ENCODE data around the gene ZNF780A.

Gene ZNF780A

DNA sequence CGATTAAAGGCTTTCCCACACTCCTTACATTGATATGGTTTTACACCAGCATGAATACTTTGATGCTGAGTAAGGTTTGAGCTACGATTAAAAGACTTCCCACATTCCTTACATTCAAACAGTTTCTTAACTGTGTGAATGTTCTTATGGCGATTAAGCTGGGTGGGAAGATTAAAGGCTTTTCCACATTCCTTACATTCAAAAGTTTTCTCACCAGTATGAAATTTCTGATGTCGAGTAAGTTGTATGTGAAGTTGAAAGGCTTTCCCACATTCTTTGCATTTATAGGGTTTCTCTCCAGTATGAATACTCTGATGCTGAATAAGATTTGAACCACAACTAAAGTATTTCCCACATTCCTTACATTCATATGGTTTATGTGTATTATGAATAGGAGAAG lies 54.7 kb downstream of the ZNF780A start:
- H3K9ac ChIP-seq (ENCODE audit: low read depth, low read length), result no peak overlapping the region
- no peaks in the 10 kb centered on the region for H3K4me1 ChIP-seq (ENCODE audit: insufficient read depth, low read length)
- peaks cover 14% of the 10 kb centered on the region for H3K36me3 ChIP-seq (ENCODE audit: insufficient read depth, low read length)
- ATAC-seq (ENCODE audit: insufficient read depth, low read depth) (no peak), DNase-seq (no peak)
- TF ChIP-seq, protein P1, sequence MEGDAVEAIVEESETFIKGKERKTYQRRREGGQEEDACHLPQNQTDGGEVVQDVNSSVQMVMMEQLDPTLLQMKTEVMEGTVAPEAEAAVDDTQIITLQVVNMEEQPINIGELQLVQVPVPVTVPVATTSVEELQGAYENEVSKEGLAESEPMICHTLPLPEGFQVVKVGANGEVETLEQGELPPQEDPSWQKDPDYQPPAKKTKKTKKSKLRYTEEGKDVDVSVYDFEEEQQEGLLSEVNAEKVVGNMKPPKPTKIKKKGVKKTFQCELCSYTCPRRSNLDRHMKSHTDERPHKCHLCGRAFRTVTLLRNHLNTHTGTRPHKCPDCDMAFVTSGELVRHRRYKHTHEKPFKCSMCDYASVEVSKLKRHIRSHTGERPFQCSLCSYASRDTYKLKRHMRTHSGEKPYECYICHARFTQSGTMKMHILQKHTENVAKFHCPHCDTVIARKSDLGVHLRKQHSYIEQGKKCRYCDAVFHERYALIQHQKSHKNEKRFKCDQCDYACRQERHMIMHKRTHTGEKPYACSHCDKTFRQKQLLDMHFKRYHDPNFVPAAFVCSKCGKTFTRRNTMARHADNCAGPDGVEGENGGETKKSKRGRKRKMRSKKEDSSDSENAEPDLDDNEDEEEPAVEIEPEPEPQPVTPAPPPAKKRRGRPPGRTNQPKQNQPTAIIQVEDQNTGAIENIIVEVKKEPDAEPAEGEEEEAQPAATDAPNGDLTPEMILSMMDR (IDR thresholded peaks at IDR 0.05; ENCODE audit: borderline replicate concordance, extremely low read depth, low read length, poor library complexity, severe bottlenecking), result no peak
- no peak for TF ChIP-seq EZH2 (IDR thresholded peaks at IDR 0.05; ENCODE audit: borderline replicate concordance, low read depth, low read length, severe bottlenecking)
- H3K27me3 ChIP-seq (ENCODE audit: insufficient read depth, low read length, poor library complexity), result no peaks in the 10 kb centered on the region
- no peak overlapping the region for H3K4me3 ChIP-seq (ENCODE audit: low read depth in 1 of 2, low read length in 2 of 2)
- peaks cover 44% of the 10 kb centered on the region for H3K9me3 ChIP-seq (ENCODE audit: insufficient read depth, low read length, severe bottlenecking)
- no peaks in the 10 kb centered on the region for H3K79me2 ChIP-seq (ENCODE audit: insufficient read depth, low read length)
- H3K27ac ChIP-seq (ENCODE audit: low read length), result no peak overlapping the region
- no peak overlapping the region for H2AFZ ChIP-seq (ENCODE audit: low read depth, low read length)
- H4K20me1 ChIP-seq (ENCODE audit: insufficient read depth, low read length), result no peaks in the 10 kb centered on the region
- H3K4me2 ChIP-seq (ENCODE audit: insufficient read depth, low read length), result no peak overlapping the region

DNA sequence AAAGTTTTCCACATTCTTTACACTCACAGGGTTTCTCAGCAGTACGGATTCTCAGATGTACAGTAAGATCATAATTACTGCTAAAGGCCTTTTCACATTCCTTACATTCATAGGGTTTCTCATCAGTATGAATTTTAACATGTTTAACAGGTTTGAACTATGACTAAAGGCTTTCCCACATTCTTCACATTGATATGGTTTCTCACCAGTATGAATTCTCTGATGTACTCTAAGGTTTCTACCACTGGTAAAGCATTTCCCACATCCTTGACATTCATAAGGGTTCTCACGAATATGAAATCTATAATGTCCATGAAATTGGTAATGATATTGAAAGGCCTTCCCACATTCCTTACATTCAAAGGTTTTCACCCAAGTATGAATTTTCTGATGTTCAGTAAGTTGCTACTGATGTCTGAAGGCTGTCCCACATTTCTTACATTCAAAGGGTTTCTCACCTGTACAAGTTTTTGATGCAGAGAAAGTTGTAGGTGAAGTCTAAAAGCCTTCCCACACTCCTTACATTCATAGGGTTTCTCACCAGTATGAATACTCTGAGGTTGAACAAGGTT lies 56.7 kb downstream of the ZNF780A start:
- H3K4me3 ChIP-seq (ENCODE audit: low read depth in 1 of 2, low read length in 2 of 2), result no peak overlapping the region
- ATAC-seq (ENCODE audit: insufficient read depth, low read depth) (no peak), DNase-seq (no peak)
- H3K79me2 ChIP-seq (ENCODE audit: insufficient read depth, low read length), result no peaks in the 10 kb centered on the region
- H3K27me3 ChIP-seq (ENCODE audit: insufficient read depth, low read length, poor library complexity), result no peaks in the 10 kb centered on the region
- no peak for TF ChIP-seq EZH2 (IDR thresholded peaks at IDR 0.05; ENCODE audit: borderline replicate concordance, low read depth, low read length, severe bottlenecking)
- TF ChIP-seq, protein P1 (IDR thresholded peaks at IDR 0.05; ENCODE audit: borderline replicate concordance, extremely low read depth, low read length, poor library complexity, severe bottlenecking), result no peak
- H3K4me2 ChIP-seq (ENCODE audit: insufficient read depth, low read length), result no peak overlapping the region
- no peaks in the 10 kb centered on the region for H4K20me1 ChIP-seq (ENCODE audit: insufficient read depth, low read length)
- no peak overlapping the region for H3K27ac ChIP-seq (ENCODE audit: low read length)
- peaks cover 56% of the 10 kb centered on the region for H3K9me3 ChIP-seq (ENCODE audit: insufficient read depth, low read length, severe bottlenecking)
- H3K9ac ChIP-seq (ENCODE audit: low read depth, low read length), result no peak overlapping the region
- H3K36me3 ChIP-seq (ENCODE audit: insufficient read depth, low read length), result peaks cover 17% of the 10 kb centered on the region
- H3K4me1 ChIP-seq (ENCODE audit: insufficient read depth, low read length), result no peaks in the 10 kb centered on the region
- H2AFZ ChIP-seq (ENCODE audit: low read depth, low read length), result no peak overlapping the region

DNA sequence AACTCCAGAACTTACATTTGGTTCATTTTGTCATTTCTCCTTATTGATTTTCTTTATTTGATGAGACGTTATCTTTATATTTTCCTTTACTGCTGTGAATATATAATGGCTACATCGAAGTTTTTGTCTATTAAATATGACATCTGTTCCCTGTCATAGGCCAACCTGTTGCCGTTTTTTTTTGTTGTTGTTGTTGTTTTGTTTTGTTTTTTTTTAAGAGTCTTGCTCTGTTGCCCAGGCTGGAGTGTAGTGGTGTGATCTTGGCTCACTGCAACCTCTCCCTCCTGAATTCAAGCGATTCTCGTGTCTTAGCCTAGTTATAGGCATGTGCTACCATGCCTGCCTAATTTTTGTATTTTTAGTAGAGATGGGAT lies 64.2 kb downstream of the ZNF780A start:
- H3K4me2 ChIP-seq (ENCODE audit: insufficient read depth, low read length), result no peak overlapping the region
- DNase-seq, result no peak
- no peak for TF ChIP-seq EZH2 (IDR thresholded peaks at IDR 0.05; ENCODE audit: borderline replicate concordance, low read depth, low read length, severe bottlenecking)
- TF ChIP-seq, protein P1 (IDR thresholded peaks at IDR 0.05; ENCODE audit: borderline replicate concordance, extremely low read depth, low read length, poor library complexity, severe bottlenecking), result no peak
- no peaks in the 10 kb centered on the region for H3K4me1 ChIP-seq (ENCODE audit: insufficient read depth, low read length)
- H2AFZ ChIP-seq (ENCODE audit: low read depth, low read length), result no peak overlapping the region
- no peaks in the 10 kb centered on the region for H3K79me2 ChIP-seq (ENCODE audit: insufficient read depth, low read length)
- H3K27ac ChIP-seq (ENCODE audit: low read length), result no peak overlapping the region
- 0 out of 2 replicates have a peak, but pooled peaks cover 3% of the 10 kb centered on the region for H3K36me3 ChIP-seq (ENCODE audit: insufficient read depth, low read length)
- H4K20me1 ChIP-seq (ENCODE audit: insufficient read depth, low read length), result no peaks in the 10 kb centered on the region
- ATAC-seq (ENCODE audit: insufficient read depth, low read depth), result no peak
- H3K9ac ChIP-seq (ENCODE audit: low read depth, low read length), result no peak overlapping the region
- no peak overlapping the region for H3K4me3 ChIP-seq (ENCODE audit: low read depth in 1 of 2, low read length in 2 of 2)
- no peaks in the 10 kb centered on the region for H3K27me3 ChIP-seq (ENCODE audit: insufficient read depth, low read length, poor library complexity)
- peaks cover 61% of the 10 kb centered on the region for H3K9me3 ChIP-seq (ENCODE audit: insufficient read depth, low read length, severe bottlenecking)
